K562 (cell line): ENCODE data around the gene RERE. TPM values are rescaled to one million over a fixed set of nuclear protein-coding genes. Genes with fewer than 3 reads are reported as not detected.

Source experiments
- ATAC-seq: fragments of 200-7000 bp; cut with Tn5 transposase; 3 replicates; pipeline ENCODE4 v1.9.1; 2020; ENCODE audit warnings: moderate library complexity
- BruUV-seq: library from RNA; stranded (reverse); fragments of 400-500 nt; replicated peaks from 2 replicates; lab custom pipeline; 2021; lab: Mats Ljungman, UMichigan
- CTCF ChIA-PET: fragments of 300-600 bp; formaldehyde crosslinking; extraction: SDS; loops from one replicate; lab custom pipeline; 2021; ENCODE audit warnings: low intra/inter-chr PET ratio; lab: Yijun Ruan, JAX
- POLR2A ChIA-PET: fragments of 300-600, 350-650 bp; sonication (Branson Sonifier 250); formaldehyde crosslinking; extraction: SDS; loops from one replicate; lab custom pipeline; 2021; ENCODE audit warnings: antibody characterized with exemption, inconsistent platforms; lab: Yijun Ruan, JAX
- DNase-seq, 4 experiments: peaks; one replicate each; pipeline versions ENCODE4 v3.0.0 to v3.0.0-alpha.2; 2011 to 2018; ENCODE audit warnings: low spot score in 3 of 4, mixed read lengths in 3 of 4; ENCODE audit errors: extremely low read depth in 1 of 4
- FAIRE-seq: peaks from 2 replicates; lab custom pipeline; 2011; peaks lifted over from hg19 to GRCh38; lab: Jason Lieb, UNC
- H2AFZ ChIP-seq: 2 replicates; pipeline ENCODE4 v1.6.0; 2011; ENCODE audit warnings: low read depth, low read length, control low read depth, inconsistent platforms
- H3K27ac ChIP-seq: fragments of 200-600 bp; 3 replicates; pipeline ENCODE4 v1.8.0; 2011; ENCODE audit warnings: low read depth, mild to moderate bottlenecking, control low read depth, inconsistent platforms, low read length, moderate library complexity, mixed read lengths; ENCODE audit errors: extremely low read depth
- H3K27me3 ChIP-seq, 2 experiments: fragments of 300-600 bp in 1 of 2; 2 replicates in 1 of 2; 3 replicates in 1 of 2; pipeline versions ENCODE4 v1.6.0 to v1.8.0; 2011; ENCODE audit warnings: inconsistent platforms in 2 of 2, low read length in 2 of 2, mild to moderate bottlenecking in 1 of 2, mixed read lengths in 1 of 2, moderate library complexity in 1 of 2; ENCODE audit not compliant: control insufficient read depth in 2 of 2, insufficient read depth in 2 of 2
- H3K36me3 ChIP-seq: fragments of 300-600 bp; 3 replicates; pipeline ENCODE4 v1.8.0; 2011; ENCODE audit warnings: mild to moderate bottlenecking, low read length, inconsistent platforms; ENCODE audit not compliant: control insufficient read depth, insufficient read depth
- H3K4me1 ChIP-seq, 2 experiments: fragments of 200-600 bp in 1 of 2; replicated peaks in 1 of 2; 2 replicates in 1 of 2; 3 replicates in 1 of 2; pipeline versions ENCODE4 v1.5.1 to v1.8.0; 2011; ENCODE audit warnings: inconsistent platforms in 2 of 2, low read length in 2 of 2, mild to moderate bottlenecking in 1 of 2, mixed read lengths in 1 of 2, moderate library complexity in 1 of 2; ENCODE audit not compliant: control insufficient read depth in 2 of 2, insufficient read depth in 2 of 2
- H3K4me2 ChIP-seq: 2 replicates; pipeline ENCODE4 v1.6.1; 2011; ENCODE audit warnings: low read length, control low read depth, inconsistent platforms, mixed read lengths; ENCODE audit not compliant: insufficient read depth
- H3K4me3 ChIP-seq: fragments of 200-600 bp; sonication (generic), shearing (Covaris generic); 2 replicates; pipeline ENCODE4 v1.5.1; 2016; ENCODE audit warnings: control low read depth, inconsistent platforms
- H3K79me2 ChIP-seq: fragments of 200-600 bp; 3 replicates; pipeline ENCODE4 v1.8.0; 2011; ENCODE audit warnings: low read length, inconsistent platforms; ENCODE audit not compliant: control insufficient read depth, insufficient read depth
- H3K9ac ChIP-seq, 2 experiments: 2 replicates each; pipeline versions ENCODE4 v1.6.0 to v1.6.1; 2011; ENCODE audit warnings: low read depth in 2 of 2, low read length in 2 of 2, control low read depth in 1 of 2, inconsistent platforms in 1 of 2, mild to moderate bottlenecking in 1 of 2, mixed read lengths in 1 of 2; ENCODE audit not compliant: insufficient read depth in 1 of 2
- H3K9me1 ChIP-seq: one replicate; pipeline ENCODE4 v1.6.0; 2011; ENCODE audit warnings: inconsistent platforms, mild to moderate bottlenecking, low read length, moderate library complexity; ENCODE audit not compliant: control insufficient read depth, insufficient read depth
- H3K9me3 ChIP-seq: replicated peaks from 2 replicates; pipeline ENCODE4 v1.5.1; 2011; ENCODE audit warnings: low read depth, low read length, inconsistent platforms; ENCODE audit not compliant: control insufficient read depth, insufficient read depth
- H4K20me1 ChIP-seq: replicated peaks from 2 replicates; pipeline ENCODE4 v1.6.1; 2011; ENCODE audit warnings: low read length, inconsistent platforms, mixed read lengths; ENCODE audit not compliant: control insufficient read depth, insufficient read depth
- BHLHE40 ChIP-seq: IDR thresholded peaks from 2 replicates; pipeline ENCODE4 v1.6.1; 2011; ENCODE audit warnings: low read length, improper control_type of control experiment
- ELF1 ChIP-seq: fragments of 200-800 bp; sonication (Bioruptor generic); IDR thresholded peaks from 2 replicates; pipeline ENCODE4 v1.6.1; 2016; ENCODE audit warnings: missing genetic modification characterization, missing compliant biosample characterization
- ESRRB ChIP-seq: fragments of 250-450 bp; sonication (Bioruptor Pico); IDR thresholded peaks from 2 replicates; pipeline ENCODE4 v1.5.0; 2020; ENCODE audit warnings: mild to moderate bottlenecking, moderate library complexity, borderline replicate concordance
- FOXA1 ChIP-seq: fragments of 450-650 bp; IDR thresholded peaks from 2 replicates; pipeline ENCODE4 v1.6.1; 2016; ENCODE audit warnings: mild to moderate bottlenecking, borderline replicate concordance
- GTF3C2 ChIP-seq: IDR thresholded peaks from 3 replicates; pipeline ENCODE4 v1.6.1; 2011; ENCODE audit warnings: borderline replicate concordance, mild to moderate bottlenecking, moderate library complexity; ENCODE audit not compliant: insufficient read length; ENCODE audit errors: extremely low read depth
- MAFK ChIP-seq: IDR thresholded peaks from 2 replicates; pipeline ENCODE4 v1.6.1; 2011; ENCODE audit warnings: low read length, improper control_type of control experiment
- NUFIP1 ChIP-seq: fragments of 450-650 bp; IDR thresholded peaks from 2 replicates; pipeline ENCODE4 v1.6.1; 2018; ENCODE audit not compliant: partially characterized antibody
- SFPQ ChIP-seq: fragments of 200-400 bp; formaldehyde crosslinking; IDR thresholded peaks from 2 replicates; pipeline ENCODE4 v1.6.1; 2017; ENCODE audit warnings: mild to moderate bottlenecking, low read depth, low read length, moderate library complexity
- THRA ChIP-seq: fragments of 450-650 bp; IDR thresholded peaks from 2 replicates; pipeline ENCODE4 v1.6.1; 2017; ENCODE audit warnings: mild to moderate bottlenecking, moderate library complexity
- ZFP30 ChIP-seq: fragments of 250-450 bp; sonication (Bioruptor Pico); IDR thresholded peaks from 2 replicates; pipeline ENCODE4 v1.8.0; 2022; ENCODE audit warnings: moderate library complexity, mild to moderate bottlenecking, inconsistent platforms, borderline replicate concordance
- ZMIZ1 ChIP-seq, 2 experiments: fragments of 150-350 bp in 1 of 2; IDR thresholded peaks; 2 replicates each; pipeline ENCODE4 v1.6.1; 2012 to 2016; ENCODE audit warnings: low read depth in 2 of 2, low read length in 2 of 2, mild to moderate bottlenecking in 1 of 2, moderate library complexity in 1 of 2
- ZNF140 ChIP-seq: fragments of 250-450 bp; sonication (Bioruptor Pico); IDR thresholded peaks from 2 replicates; pipeline ENCODE4 v1.8.0; 2021; ENCODE audit warnings: moderate library complexity, mild to moderate bottlenecking, inconsistent platforms
- ZZZ3 ChIP-seq: fragments of 450-650 bp; IDR thresholded peaks from 2 replicates; pipeline ENCODE4 v1.6.1; 2016; ENCODE audit warnings: antibody characterized with exemption, mild to moderate bottlenecking, moderate library complexity
- WGBS: fragments of 100-300 bp; shearing (Covaris generic); methylation state at CpG from one replicate; pipeline ENCODE4 v1.1.6; 2016; ENCODE audit warnings: low coverage, mixed read lengths; ENCODE audit not compliant: insufficient coverage; ENCODE audit errors: missing lambda C conversion rate; 5-methylcytosine and 5-hydroxymethylcytosine counted together
- in situ Hi-C: fragments of 300-500 bp; cut with MboI; formaldehyde crosslinking; loops from 4 replicates; pipeline ENCODE4 v1.15.0; 2018; ENCODE audit warnings: inconsistent platforms, mixed read lengths
- intact Hi-C: fragments of 100-400 bp; cut with micrococcal nuclease; formaldehyde crosslinking; loops from 2 replicates; pipeline ENCODE4 v1.14.2; 2022
- polyA plus RNA-seq, 8 experiments: library from polyadenylated mRNA; depleted of rRNA in 4 of 8; stranded (reverse) in 5 of 8; unstranded in 3 of 8; fragments of >200 nt; fragmentation: Nextera tagmentation in 2 of 8; fragmentation: Illumina TruSeq in 1 of 8; extraction: Ambion mirVana in 2 of 8; extraction: Trizol in 1 of 8; gene quantifications; 2 replicates each; pipeline versions ENCODE4 v1.2.1 to v1.2.3, GENCODE V29; 2011 to 2014; ENCODE audit warnings: inconsistent platforms in 1 of 8, missing spikeins in 1 of 8
- total RNA-seq, 7 experiments: library from RNA; depleted of rRNA in 6 of 7; stranded (reverse); fragments of >200 nt in 6 of 7; fragmentation: Illumina TruSeq in 2 of 7; extraction: Trizol in 2 of 7; gene quantifications; 2 replicates each; pipeline versions ENCODE4 v1.2.1 to v1.2.3, GENCODE V29; 2011 to 2021; ENCODE audit warnings: low replicate concordance in 1 of 7

The RERE gene
- total and polyA plus RNA-seq, 9 of the 15 experiments (the other 6 are each of a cell fraction or from before 2014, with no cell fraction given) = 3.0 to 51.5 (median 13.4) TPM

- ATAC-seq = no peak
- H3K36me3 ChIP-seq = no peaks in the 10 kb centered on the region
- no TSS peak for BruUV-seq
- peaks cover 6% of the 10 kb centered on the region for H3K9me3 ChIP-seq
- H3K27me3 ChIP-seq = no peaks in the 10 kb centered on the region
- H3K4me2 ChIP-seq = no peak overlapping the region
- H3K27ac ChIP-seq = no peak overlapping the region
- no peaks in the 10 kb centered on the region for H3K9me1 ChIP-seq
- H3K4me3 ChIP-seq = no peak overlapping the region
- peaks cover 0 to 6% of the 10 kb centered on the region in 2 experiments; a peak in 2 of 5 replicates for H3K4me1 ChIP-seq
- peaks cover 10% of the 10 kb centered on the region; the same call in 1 of the 3 replicates for H3K79me2 ChIP-seq
- in situ Hi-C loops = no loop called here
- H2AFZ ChIP-seq = no peak overlapping the region
- H3K9ac ChIP-seq = no peak overlapping the region
- TF ChIP-seq FOXA1 = no peak
- no peak for TF ChIP-seq NUFIP1
- no peak for TF ChIP-seq ZNF140 (CRISPR knock-in tag)
- TF ChIP-seq ZFP30 = no peak
- no peak for TF ChIP-seq MAFK
- TF ChIP-seq ELF1 = no peak
- no peak for TF ChIP-seq GTF3C2
- TF ChIP-seq THRA = no peak
- TF ChIP-seq ESRRB (CRISPR knock-in tag) = no peak
- no peak for TF ChIP-seq ZZZ3
- no peak for TF ChIP-seq ZMIZ1 (IDR thresholded peaks at IDR 0.05; ENCODE audit: low read depth in 2 of 2, low read length in 2 of 2)
- TF ChIP-seq SFPQ = no peak
- TF ChIP-seq BHLHE40 = no peak
- no peak for DNase-seq
- ChIA-PET POLR2A (interaction anchor here (0.6 to 2.5 kb wide), 2 partner anchors 10 to 25 kb away, joined by 4 to 12 read pairs; no protein-coding TSS in a partner anchor), CTCF (no interaction called here)
- WGBS = 53% methylated on average over 1 of the region's 1 CpG
- H4K20me1 ChIP-seq = peaks cover 10% of the 10 kb centered on the region; the same call in 1 of the 2 replicates
- intact Hi-C loops = no loop called here
- FAIRE-seq = no peak
Measured at GRCh38 chr1:8595941-8596340, 221.5 kb downstream of the RERE start.
